PC-9 (cell line): ENCODE results near the gene HOXA4. TPM values are rescaled to one million over a fixed set of nuclear protein-coding genes. Genes with fewer than 3 reads are reported as not detected.

Source experiments
- Bru-seq: library from RNA; stranded (reverse); fragments of 400-500 nt; gene quantifications from one replicate; lab custom pipeline; 2021; lab: Mats Ljungman, UMichigan
- BruChase-seq, 2 experiments: library from RNA; stranded (reverse); fragments of 400-500 nt; gene quantifications; one replicate each; lab custom pipeline; 2021; lab: Mats Ljungman, UMichigan
- BruUV-seq: library from RNA; stranded (reverse); fragments of 400-500 nt; replicated peaks from 2 replicates; lab custom pipeline; 2021; lab: Mats Ljungman, UMichigan
- CTCF ChIA-PET: fragments of 300-600 bp; sonication (Branson Sonifier 250); formaldehyde crosslinking; loops from one replicate; lab custom pipeline; 2022; ENCODE audit warnings: antibody characterized with exemption; lab: Charles Lee
- POLR2A ChIA-PET: fragments of 300-600 bp; sonication (Branson Sonifier 250); formaldehyde crosslinking; loops from one replicate; lab custom pipeline; 2022; ENCODE audit warnings: antibody characterized with exemption; ENCODE audit not compliant: unreplicated experiment; lab: Charles Lee
- DNase-seq, 2 experiments: peaks; one replicate each; pipeline versions ENCODE4 v3.0.0 to v3.0.0-alpha.2; 2015 to 2022; ENCODE audit warnings: mixed read lengths in 1 of 2
- H2AFZ ChIP-seq: fragments of 200-600 bp; sonication (generic); 2 replicates; pipeline ENCODE4 v1.8.1; 2017; ENCODE audit warnings: antibody characterized with exemption
- H3F3A ChIP-seq: fragments of 200-600 bp; sonication (generic); 2 replicates; pipeline ENCODE4 v1.8.1; 2017; ENCODE audit warnings: antibody characterized with exemption, mild to moderate bottlenecking, low read depth; ENCODE audit not compliant: insufficient read depth
- H3K27ac ChIP-seq: fragments of 200-600 bp; sonication (generic); 2 replicates; pipeline ENCODE4 v1.6.1; 2016; ENCODE audit warnings: mixed run types
- H3K27me3 ChIP-seq: fragments of 200-600 bp; sonication (generic); 2 replicates; pipeline ENCODE4 v1.6.1; 2016; ENCODE audit warnings: low read depth, mixed run types; ENCODE audit not compliant: insufficient read depth
- H3K36me3 ChIP-seq: fragments of 200-600 bp; sonication (generic); 2 replicates; pipeline ENCODE4 v1.6.1; 2016; ENCODE audit warnings: low read depth, mixed run types
- H3K4me1 ChIP-seq: fragments of 200-600 bp; sonication (generic); replicated peaks from 2 replicates; pipeline ENCODE4 v1.6.1; 2016; ENCODE audit warnings: mixed run types; ENCODE audit not compliant: insufficient read depth
- H3K4me2 ChIP-seq: fragments of 200-600 bp; sonication (generic); 2 replicates; pipeline ENCODE4 v1.6.1; 2017; ENCODE audit warnings: mixed run types
- H3K4me3 ChIP-seq: fragments of 200-600 bp; sonication (generic); 2 replicates; pipeline ENCODE4 v1.6.1; 2016; ENCODE audit warnings: mixed run types
- H3K79me2 ChIP-seq: fragments of 200-600 bp; sonication (generic); 2 replicates; pipeline ENCODE4 v1.6.1; 2017; ENCODE audit warnings: low read depth, mixed run types
- H3K9me2 ChIP-seq: fragments of 200-600 bp; sonication (generic); 2 replicates; pipeline ENCODE4 v1.8.1; 2017; ENCODE audit warnings: mild to moderate bottlenecking; ENCODE audit not compliant: insufficient read depth
- H3K9me3 ChIP-seq: fragments of 200-600 bp; sonication (generic); 2 replicates; pipeline ENCODE4 v1.8.1; 2016; ENCODE audit warnings: low read depth; ENCODE audit not compliant: insufficient read depth
- H4K20me1 ChIP-seq: fragments of 200-600 bp; sonication (generic); 2 replicates; pipeline ENCODE4 v1.8.1; 2017; ENCODE audit not compliant: insufficient read depth
- EZH2 ChIP-seq: fragments of 200-600 bp; sonication (generic); IDR thresholded peaks from 2 replicates; pipeline ENCODE4 v1.8.0; 2017; ENCODE audit warnings: antibody characterized with exemption, low read depth
- intact Hi-C: fragments of 100-400 bp; cut with micrococcal nuclease; formaldehyde crosslinking; loops from one replicate; pipeline ENCODE4 v1.10.0; 2022; ENCODE audit not compliant: unreplicated experiment
- long read RNA-seq: library from polyadenylated mRNA; stranded (forward); transcript quantifications from one replicate; pipeline ENCODE4 v2.0.0, GENCODE V29; 2022
- total RNA-seq: library from RNA; stranded (reverse); gene quantifications from 2 replicates; pipeline ENCODE4 v1.2.3, GENCODE V29; 2021
- TF ChIP-seq, protein P1 (sequence below): fragments of 200-600 bp; sonication (generic); conservative IDR thresholded peaks from 2 replicates; pipeline ENCODE4 v1.6.1; 2017; ENCODE audit warnings: mixed run types, antibody characterized with exemption, mild to moderate bottlenecking, moderate library complexity

HOXA4 gene
- total RNA-seq (not detected in 2 replicates), Bru-seq, nascent RNA (percentile 3 among the genes with signal in this experiment), BruChase-seq, experiment 1, labeled RNA remaining after a 2-hour chase (percentile 7 among the genes with signal in this experiment), BruChase-seq, experiment 2, labeled RNA remaining after a 6-hour chase (not detected)
- long read RNA-seq = 0 reads

DNA sequence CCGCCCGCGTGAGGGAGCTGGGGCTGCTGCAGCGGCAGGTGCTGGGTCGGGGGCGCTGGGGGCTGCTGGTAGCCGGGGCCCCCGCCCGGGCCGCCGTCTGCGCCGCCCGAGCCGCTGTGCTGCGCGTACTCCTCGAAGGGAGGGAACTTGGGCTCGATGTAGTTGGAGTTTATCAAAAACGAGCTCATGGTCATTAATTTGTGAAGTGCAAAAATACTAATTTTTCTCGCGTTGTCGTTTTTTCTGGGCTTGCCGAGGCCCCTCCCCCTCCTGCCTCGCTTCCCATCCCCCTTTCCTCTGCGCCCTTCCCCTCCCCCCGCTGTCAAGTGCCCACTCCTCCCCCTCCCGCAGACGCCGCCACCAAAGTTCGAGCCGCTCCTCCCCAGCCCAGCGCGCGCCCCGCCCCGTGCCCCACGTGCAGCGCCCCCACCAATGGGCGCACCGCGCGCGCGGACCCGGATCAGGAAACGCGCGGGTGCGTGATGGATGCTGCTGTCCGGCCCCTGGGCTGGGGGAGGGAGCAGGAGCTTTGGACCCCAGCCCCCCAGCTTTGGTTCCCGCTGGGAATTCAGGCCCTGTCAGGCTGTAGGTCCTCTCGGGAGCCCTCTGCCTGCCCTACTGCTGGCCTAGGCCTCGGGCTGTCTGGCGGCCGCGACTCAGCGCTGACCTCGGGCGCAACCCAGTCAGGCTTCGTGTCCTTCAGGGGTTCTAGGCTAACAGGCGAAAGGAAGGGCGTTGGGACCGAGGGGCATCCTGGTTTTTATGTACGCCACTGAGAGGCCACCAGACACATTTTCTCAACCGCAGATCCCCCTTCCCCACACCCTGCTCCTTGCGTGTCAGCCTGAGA is at the start of gene HOXA4:
Gene HOXA4 (minus strand): TSS at position 218 of the 850 bp plus-strand sequence. CDS start 24 bp downstream, at position 194.
- Histone ChIP-seq H3K4me1 (peaks cover 34% of the 10 kb centered on the region), H3K9me2 (no peaks in the 10 kb centered on the region), H2AFZ (no peak within 1 kb of the TSS), H3K36me3 (no peaks in the 10 kb centered on the region), H3K79me2 (no peaks in the 10 kb centered on the region), H3K27me3 (no peaks in the 10 kb centered on the region), H3K9me3 (no peaks in the 10 kb centered on the region), H3K4me3 (no peak within 1 kb of the TSS), H3K4me2 (no peak within 1 kb of the TSS), H4K20me1 (no peaks in the 10 kb centered on the region), H3K27ac (no peak within 1 kb of the TSS), H3F3A (peaks cover 23% of the 10 kb centered on the region)
- intact Hi-C loops = no loop called here
- POLR2A ChIA-PET = no interaction called here
- no TSS peak for BruUV-seq
- CTCF ChIA-PET = interaction anchor here (0.8 kb wide), 1 partner anchor 277 kb away, joined by 4 read pairs; no protein-coding TSS in a partner anchor
- no peak for DNase-seq
- TF ChIP-seq, protein P1, sequence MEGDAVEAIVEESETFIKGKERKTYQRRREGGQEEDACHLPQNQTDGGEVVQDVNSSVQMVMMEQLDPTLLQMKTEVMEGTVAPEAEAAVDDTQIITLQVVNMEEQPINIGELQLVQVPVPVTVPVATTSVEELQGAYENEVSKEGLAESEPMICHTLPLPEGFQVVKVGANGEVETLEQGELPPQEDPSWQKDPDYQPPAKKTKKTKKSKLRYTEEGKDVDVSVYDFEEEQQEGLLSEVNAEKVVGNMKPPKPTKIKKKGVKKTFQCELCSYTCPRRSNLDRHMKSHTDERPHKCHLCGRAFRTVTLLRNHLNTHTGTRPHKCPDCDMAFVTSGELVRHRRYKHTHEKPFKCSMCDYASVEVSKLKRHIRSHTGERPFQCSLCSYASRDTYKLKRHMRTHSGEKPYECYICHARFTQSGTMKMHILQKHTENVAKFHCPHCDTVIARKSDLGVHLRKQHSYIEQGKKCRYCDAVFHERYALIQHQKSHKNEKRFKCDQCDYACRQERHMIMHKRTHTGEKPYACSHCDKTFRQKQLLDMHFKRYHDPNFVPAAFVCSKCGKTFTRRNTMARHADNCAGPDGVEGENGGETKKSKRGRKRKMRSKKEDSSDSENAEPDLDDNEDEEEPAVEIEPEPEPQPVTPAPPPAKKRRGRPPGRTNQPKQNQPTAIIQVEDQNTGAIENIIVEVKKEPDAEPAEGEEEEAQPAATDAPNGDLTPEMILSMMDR = no peak
- TF ChIP-seq EZH2 = no peak

DNA sequence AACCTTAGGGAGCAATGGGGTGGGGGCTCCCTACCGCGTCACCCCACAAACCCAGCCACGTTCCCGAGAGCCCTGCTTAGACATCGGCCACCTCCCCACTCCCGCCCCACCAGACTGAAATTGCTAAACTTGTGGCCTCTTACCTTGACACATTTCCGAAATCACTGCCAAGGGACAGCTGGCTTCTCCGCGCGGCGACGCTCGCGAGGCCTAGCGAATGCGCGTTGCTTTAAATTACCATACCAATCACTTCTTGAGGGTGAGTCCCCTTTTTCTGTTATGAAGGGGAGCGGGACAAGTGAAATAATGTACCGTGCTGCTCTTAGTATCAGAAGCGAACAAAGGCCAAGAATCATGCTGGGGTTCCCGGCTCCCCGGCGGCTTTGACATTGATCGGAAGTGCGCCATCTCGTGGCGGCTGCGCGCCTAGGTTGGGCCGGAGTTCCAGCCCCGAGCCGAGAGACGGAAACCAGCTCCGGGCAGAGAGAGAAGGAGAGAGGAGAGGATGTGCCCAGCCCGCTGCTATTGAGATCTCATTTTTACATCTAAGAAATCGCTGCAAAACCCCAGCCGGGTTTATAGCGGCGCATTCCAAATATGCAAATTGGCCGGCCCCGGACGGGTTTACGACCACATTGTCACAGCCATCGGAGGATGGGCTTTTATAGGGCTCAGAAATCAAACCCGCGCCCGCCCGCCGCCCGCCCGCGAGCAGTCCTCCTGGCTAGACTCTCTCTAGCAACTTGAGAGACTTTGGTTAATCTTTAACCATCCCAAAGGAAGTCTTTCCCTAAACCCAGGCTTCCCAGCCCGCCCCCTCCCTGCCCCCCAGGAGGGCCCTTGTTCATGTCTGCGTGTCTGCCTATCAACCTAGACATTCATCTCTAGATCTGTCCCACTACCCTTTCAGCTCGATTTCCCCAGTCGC is 49.2 kb upstream of the HOXA4 start:
- ChIA-PET CTCF (interaction anchor here (0.7 to 1.1 kb wide), 3 partner anchors 19 to 423 kb away, joined by 3 to 12 read pairs (median 3); no protein-coding TSS in a partner anchor), POLR2A (no interaction called here)
- Histone ChIP-seq H3K36me3 (no peaks in the 10 kb centered on the region), H4K20me1 (no peaks in the 10 kb centered on the region), H3F3A (peaks cover 12% of the 10 kb centered on the region; the same call in 1 of the 2 replicates), H3K79me2 (no peaks in the 10 kb centered on the region), H3K4me3 (no peak overlapping the region), H2AFZ (no peak overlapping the region), H3K27me3 (no peaks in the 10 kb centered on the region), H3K9me3 (no peaks in the 10 kb centered on the region), H3K27ac (no peak overlapping the region), H3K9me2 (no peaks in the 10 kb centered on the region), H3K4me2 (peak overlapping the region; percentile 43; the same call in 1 of the 2 replicates), H3K4me1 (peaks cover 9% of the 10 kb centered on the region)
- TF ChIP-seq, protein P1 = peak; percentile 96
- TF ChIP-seq EZH2 = no peak
- intact Hi-C loops = loop anchor here (5.0 kb wide), 1 partner anchor 1287 kb away; no protein-coding TSS in a partner anchor
- peak in 1 of 2 experiments; percentile 62 for DNase-seq
- BruUV-seq = no TSS peak

DNA sequence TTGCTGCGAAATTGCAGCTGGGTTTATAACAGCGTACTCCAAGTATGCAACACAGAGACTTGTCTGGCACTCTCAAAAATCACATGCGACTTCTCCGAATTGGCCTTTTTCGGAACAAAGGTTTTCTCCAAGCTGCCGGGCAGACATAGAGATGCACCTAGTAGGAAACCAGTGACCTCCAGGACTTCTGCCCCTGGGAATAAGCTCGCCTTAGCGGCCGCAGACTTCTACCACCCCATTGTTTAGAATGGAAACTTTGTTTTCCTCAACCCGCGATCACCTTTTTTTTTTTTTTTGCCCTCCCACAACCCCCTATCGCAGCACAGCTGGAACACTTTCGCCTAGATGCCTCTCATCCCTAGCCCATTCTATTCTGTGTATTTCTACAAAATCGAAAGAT is 48.5 kb upstream of the HOXA4 start:
- CTCF ChIA-PET = interaction anchor here (0.5 to 1.1 kb wide), 4 partner anchors 18 to 807 kb away, joined by 3 to 12 read pairs (median 3); no protein-coding TSS in a partner anchor
- no peak for DNase-seq
- no peak overlapping the region for H3K4me3 ChIP-seq

More for the DNA sequence above, 48.5 kb upstream of the HOXA4 start:
- Histone ChIP-seq H3K79me2 (no peaks in the 10 kb centered on the region), H4K20me1 (no peaks in the 10 kb centered on the region), H2AFZ (no peak overlapping the region), H3F3A (peaks cover 12% of the 10 kb centered on the region; the same call in 1 of the 2 replicates), H3K9me2 (no peaks in the 10 kb centered on the region), H3K27me3 (no peaks in the 10 kb centered on the region), H3K27ac (no peak overlapping the region), H3K4me2 (no peak overlapping the region), H3K36me3 (no peaks in the 10 kb centered on the region), H3K4me1 (peaks cover 7% of the 10 kb centered on the region), H3K9me3 (no peaks in the 10 kb centered on the region)
- TF ChIP-seq, protein P1 = no peak
- no peak for TF ChIP-seq EZH2
- no TSS peak for BruUV-seq
- POLR2A ChIA-PET = no interaction called here
- intact Hi-C loops = no loop called here
